ENCODE data around the gene NGEF.
"Not testable (repeated sequence)": the region's sequence is repeated elsewhere in the genome, so short reads cannot be mapped to it uniquely, and the experiment has no call there.

The NGEF gene

GRCh38 chr2:232926431-232926939 lies 86.6 kb downstream of the NGEF start:
- DNase-seq, result no peak

- no peak for DNase-seq
Observed at GRCh38 chr2:232925821-232926156, 87.3 kb downstream of the NGEF start.

DNA sequence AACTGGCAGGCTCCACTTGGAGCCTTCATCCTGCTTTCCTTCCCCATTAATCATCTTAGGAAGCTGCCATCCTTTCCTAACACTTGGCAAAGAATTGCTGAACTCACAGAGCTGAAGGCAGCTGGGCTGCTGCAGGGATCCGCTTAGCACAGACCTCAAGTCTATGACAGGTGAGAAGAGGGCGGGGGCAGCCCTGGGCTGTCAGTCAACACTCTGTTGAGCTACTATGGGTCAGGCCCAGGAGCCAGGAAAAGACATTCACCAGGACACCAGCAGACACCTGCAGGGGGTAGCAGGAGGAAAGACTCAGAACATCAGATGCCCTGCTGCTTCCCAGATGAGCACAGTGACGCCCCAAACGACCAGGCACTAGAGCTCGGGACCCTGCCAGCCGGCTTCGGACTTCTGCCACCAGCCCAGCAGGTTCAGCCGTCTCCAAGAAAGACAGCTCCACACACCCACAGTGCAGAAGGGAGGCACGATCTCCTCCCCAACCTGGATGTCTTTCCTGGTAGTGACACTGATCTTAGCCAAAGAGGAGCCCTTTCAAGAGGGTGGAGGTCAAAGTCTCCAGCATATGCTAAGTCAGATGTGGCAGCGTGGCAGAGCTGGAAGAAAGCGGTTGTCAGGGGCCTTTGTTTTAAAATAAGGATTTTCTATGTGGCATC lies 87.8 kb downstream of the NGEF start:
- no peak for DNase-seq

GRCh38 chr2:232924433-232924832 lies 88.6 kb downstream of the NGEF start:
- no peak for DNase-seq

DNA sequence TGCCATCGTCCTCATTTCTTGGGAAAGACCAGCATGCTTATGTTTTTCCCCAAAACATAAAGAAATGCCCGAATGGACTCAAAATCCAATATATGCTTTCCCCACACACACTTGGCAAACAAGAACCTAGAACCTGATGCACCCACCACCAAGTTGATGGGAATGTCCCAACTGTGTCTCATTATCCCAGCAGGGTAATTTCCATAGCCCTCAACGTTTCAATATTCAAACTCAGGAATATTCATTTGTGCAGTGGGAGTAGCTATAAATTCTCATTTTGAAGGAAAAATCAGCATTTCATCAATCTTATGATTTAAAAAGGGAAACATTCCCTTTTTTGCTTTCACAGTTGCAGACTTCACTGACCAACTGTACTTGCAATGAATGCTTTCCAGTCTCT lies 92.3 kb downstream of the NGEF start:
- DNase-seq, result no peak

- DNase-seq, result no peak
Observed at GRCh38 chr2:232920055-232920454, 93.0 kb downstream of the NGEF start.

- DNase-seq, result no peak
Observed at GRCh38 chr2:232919141-232919540, 93.9 kb downstream of the NGEF start.

DNA sequence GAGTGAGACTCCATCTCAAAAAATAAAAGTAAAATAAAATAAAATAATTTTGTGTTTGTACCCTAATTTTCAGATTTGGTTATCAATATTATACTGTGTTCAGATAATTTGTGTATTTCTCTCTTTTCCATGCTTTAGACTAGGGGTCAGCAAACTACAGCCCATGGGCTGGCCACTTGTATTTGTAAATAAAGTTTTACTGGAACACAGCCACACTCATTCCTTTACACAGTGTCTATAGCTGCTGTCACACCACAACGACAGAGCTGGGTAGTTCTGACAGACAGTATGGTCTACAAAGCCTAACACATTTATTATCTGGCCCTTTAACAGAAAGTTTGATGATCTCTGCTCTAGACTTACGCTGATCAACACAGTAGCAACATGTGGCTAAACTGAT lies 99.2 kb downstream of the NGEF start:
- DNase-seq, result no peak

DNA sequence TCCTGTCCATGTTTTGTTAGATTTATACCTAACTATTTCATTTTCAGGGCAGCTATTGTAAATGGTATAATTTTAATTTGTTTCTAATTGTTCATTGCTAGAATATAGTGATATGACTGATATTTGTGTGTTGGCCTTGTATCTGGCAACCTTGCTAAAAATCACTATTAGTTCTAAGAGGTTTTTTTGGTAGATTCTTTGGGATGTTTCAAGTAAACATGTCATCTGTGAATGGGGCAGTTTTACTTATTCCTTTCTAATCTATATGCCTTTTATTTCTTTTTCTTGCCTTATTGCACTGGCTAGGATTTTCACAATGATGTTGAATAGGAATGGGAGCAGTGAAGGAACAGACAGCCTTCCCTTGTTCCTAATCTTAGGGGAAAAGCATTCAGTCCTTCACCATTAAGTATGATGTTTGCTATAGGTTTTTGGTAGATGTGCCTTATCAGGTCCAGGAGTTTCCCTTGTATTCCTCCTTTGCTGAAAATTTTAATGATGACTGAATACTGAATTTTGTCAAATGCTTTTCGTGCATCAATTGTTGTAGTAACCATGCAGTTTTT lies 101.3 kb downstream of the NGEF start:
- DNase-seq, result no peak

DNA sequence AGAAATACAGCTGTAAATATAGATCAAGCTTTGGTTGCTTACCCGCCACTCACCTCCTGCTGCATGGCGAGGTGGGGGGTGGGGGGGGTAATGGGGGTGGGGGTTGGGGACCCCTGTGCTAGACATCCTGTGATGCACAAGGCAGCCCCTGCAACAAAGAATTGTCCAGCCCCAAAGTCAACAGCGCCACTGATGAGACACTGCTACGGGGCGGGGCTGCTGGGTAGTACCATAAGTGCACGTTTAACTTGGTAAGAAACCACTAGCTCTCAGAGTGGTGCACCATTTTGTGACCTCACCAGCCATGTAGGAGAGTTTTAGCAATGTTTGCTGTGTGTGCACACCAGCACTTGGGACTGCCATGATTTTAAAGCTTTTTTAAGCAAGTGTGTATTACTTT lies 102.7 kb downstream of the NGEF start:
- no peak for DNase-seq

DNA sequence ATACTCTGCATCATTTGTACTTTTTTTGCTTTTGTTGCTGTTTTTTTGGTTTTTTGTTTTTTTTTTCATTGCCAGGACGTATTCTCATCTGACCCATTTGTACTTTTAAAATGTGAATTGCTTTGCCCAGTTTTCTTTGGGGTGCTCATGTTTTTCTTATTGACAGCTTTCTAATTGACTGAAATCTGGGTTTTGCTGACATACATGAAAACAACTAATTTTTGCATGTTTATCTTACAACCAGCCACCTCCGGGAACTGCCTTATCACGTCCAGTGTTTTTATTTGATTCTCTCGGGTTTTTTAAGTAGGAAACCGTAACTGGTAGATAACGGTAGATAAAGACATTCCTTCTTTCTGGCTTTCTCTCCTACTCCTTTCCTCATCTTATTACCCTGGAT lies 104.4 kb downstream of the NGEF start:
- DNase-seq, result no peak

DNA sequence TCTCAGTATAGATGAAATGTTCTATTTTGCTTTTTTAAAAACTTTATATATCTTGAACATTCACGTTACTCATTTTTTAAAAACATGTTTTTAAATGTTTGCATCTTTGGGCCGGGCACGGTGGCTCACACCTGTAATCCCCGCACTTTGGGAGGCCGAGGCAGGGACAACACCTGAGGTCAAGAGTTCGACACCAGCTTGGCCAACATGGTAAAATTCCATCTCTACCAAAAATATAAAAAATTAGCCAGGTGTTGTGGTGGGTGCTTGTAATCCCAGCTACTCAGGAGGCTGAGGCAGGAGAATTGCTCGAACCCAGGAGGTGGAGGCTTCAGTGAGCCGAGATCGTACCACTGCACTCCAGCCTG lies 105.4 kb downstream of the NGEF start:
- not testable (repeated sequence) for DNase-seq

- not testable (repeated sequence) for DNase-seq
Observed at GRCh38 chr2:232906867-232907717, 106.0 kb downstream of the NGEF start.

DNA sequence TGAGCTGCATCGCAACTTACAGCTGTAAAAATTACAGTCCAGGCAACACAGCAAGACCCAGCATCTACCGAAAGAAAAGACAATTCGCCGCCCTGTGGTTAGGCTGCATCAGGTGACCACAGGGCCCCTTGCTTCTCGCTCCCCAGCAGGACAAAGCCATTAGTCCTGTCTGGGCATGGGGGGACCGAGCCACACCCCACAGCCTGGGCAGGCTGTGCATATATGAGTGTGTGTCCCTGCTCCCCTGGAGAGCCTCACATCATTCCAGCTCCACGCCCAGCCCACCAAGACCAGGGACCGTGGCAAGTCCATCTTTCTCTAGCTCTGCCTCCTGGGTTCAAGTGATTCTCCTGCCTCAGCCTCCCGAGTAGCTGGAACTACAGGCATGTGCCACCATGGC lies 109.1 kb downstream of the NGEF start:
- no peak for DNase-seq

DNA sequence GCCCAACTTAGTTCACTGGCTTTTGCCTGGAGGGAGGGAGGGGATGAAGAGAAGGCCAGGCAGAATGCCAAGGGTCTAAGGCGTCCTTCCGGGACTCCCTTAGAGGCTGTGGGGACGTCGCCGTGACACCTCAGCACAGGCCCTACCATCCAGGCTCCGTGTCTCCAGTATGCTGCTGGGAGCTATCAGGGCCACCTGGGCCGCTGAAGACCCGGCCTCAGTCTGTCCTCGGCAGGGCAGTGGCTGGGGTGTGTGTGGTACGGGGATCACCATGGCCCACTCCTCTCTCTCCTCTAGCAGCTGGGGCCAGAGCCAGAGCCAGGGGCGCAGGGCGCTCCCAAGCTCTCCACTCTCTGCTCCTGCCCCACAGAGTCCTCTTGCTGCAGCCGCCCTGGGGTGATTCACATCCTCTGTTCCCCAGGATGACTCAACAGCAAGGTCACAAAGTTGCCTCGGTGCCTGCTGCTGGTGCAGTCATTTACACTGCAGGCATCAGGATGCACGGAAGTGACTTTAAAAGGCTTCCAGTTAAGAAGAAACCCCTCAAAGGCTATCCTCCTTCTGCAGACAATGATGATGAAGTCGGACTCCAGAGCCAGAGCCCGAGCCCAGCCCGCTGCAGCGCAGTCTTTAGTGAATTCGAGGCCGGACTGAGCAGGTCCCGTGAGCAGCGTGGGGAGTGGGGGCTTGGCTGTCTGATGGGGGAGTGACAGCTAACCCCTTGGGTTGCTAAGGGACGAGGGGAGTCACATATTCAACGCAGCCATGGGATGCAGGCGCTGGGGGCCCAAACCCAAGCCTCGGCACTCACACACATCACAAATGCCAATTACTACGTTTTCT lies 111.1 kb downstream of the NGEF start:
- peak; percentile 74 for DNase-seq

DNA sequence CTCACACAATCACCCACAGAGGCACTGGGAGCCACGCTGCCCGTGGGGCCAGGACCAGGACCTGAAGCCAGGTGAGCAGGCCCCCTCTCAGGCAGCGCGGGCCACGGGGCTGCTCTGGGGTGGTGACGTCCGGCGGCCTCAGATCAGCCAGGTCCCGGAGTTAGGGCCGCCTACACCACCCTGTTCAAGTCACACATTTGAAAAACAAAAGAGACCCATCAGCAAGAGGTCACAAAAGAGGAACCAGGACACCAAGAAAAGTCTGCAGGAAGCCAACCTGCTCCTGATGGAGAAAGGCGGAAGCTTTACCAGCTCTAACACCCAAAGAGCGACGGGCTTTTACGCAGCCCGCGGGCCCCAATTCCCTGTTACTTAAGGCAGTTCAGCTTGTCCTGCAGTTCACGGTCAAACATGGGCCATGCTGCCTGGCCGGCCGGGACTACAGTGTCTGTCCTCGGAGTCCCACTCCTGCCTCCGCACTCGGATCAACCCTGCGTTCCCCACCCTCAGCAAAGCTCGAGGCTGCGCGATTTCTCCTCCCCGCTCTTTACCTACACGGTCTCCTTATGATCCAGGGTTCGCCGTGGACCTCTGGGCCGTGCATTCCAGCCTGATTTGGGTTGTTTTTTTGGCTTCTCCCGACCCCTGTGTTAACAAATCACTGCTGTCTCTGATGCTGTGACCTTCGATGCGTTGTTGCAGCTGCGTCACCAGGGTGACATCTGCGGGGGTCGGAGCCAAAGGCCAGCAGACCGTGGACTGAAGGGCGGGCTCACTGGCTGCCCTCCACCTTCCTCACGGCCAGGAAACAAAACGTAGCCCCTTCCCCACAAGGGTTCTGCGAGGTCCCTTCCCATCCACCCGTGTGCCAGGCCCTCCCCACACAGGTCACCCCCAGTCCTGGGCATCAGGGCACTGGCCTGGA lies 112.0 kb downstream of the NGEF start:
- no peak for DNase-seq

DNA sequence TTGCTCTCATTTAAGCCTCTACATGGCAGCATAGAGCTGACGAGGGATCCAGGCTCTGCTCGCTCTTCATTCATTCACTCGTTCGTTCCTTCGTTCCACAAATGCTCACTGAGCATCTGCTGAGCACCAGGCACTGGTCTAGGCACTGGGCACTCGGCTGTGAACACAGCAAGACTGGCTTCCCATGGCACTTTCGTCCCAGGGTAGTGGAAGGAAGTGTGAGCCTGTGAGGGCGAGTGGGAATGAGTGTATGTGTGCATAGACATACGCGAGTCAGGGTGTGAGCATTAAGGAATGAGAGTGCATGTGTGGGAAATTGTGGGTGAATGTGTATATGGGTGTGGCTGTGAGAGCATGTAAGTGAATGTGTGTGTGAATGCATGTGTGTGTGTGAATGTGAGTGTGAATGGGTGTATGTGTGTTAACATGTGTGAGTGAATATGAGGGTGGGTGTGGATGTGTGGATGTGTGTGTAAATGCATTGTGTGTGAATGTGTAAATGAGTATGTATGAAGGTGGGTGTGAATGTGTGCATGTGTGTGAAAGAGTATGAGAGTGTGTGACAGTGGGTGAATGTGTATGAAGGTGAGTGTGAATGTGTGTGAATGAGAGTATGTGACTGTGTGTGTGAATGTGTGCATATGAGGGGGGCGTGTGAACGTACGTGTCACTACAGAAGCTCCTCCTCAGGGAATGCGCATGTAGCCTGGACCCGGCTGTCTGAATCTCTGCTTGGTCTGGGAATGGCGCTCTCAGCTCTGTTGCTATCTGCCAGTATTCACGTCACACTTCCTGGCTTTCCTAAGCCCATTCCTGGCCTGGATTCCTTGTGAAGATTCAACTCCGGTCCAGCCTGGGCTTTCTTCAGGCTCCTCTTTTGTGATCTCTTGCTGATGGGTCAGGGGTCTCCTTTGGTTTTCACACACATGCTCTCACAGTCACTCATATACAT lies 114.2 kb downstream of the NGEF start:
- no peak for DNase-seq

DNA sequence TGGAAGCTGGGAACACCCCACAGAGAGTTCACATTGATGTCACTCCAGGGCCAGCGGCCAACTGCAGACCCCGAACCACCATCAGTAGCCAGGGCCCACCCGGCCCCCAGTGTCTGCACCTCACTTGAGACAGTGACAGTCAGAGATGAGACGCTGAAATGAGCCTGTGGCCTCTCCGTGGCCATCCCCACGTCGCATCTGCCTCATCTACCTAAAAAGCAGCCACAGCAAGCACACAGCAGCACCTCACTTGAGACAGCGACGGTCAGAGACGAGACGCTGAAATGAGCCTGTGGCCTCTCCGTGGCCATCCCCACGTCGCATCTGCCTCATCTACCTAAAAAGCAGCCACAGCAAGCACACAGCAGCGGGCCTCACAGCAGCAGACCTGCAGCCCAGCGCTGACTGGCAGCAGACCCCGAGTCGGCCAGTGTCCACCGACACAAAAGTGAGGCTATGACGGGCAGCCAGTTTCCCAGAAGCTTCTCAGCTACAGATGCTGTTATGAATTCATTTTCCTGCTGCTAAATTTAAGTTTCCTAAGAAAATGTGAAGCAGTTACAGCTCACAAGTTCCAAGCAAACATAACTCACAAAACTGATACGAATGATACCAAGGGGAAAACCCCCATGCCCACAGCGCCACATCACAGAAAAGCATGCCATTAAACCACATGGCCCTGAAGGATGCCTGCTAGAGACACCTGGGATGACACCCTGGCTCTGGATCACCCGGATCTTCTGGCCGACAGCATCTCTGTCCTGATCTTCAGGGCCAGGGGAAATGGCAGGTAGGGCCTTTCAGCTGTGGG lies 115.3 kb downstream of the NGEF start:
- DNase-seq, result peak; percentile 75

- DNase-seq, result no peak
Observed at GRCh38 chr2:232896720-232897597, 116.1 kb downstream of the NGEF start.
